NOMO-1 treated with DMSO at 0.1 percent for 48 hours (cell line): ENCODE measurements around the gene TAOK1.

Experiments
- DNase-seq: peaks from one replicate; lab custom pipeline; 2025; ENCODE audit not compliant: unreplicated experiment; lab: John Stamatoyannopoulos, UW

TAOK1 gene

DNA sequence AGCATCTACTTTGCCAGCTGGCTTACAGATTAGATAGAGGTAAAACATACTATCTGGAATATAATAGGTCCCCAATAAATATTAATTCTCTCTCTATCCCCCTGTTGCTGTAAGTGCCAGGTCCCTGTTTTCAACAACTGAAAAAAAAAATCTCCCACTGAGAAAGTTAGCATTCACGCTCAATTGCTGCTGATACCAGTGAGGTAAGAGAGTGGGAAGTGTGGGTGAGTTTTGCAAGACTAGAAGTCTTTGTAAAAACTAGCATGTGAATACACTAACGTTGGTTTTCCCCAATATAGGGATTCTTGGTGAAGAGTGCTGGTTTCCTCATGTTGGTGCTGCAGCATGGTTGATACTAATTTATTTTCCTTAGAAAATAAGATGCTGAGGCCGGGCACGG is 11.7 kb upstream of the TAOK1 start:
- no peak for DNase-seq

DNA sequence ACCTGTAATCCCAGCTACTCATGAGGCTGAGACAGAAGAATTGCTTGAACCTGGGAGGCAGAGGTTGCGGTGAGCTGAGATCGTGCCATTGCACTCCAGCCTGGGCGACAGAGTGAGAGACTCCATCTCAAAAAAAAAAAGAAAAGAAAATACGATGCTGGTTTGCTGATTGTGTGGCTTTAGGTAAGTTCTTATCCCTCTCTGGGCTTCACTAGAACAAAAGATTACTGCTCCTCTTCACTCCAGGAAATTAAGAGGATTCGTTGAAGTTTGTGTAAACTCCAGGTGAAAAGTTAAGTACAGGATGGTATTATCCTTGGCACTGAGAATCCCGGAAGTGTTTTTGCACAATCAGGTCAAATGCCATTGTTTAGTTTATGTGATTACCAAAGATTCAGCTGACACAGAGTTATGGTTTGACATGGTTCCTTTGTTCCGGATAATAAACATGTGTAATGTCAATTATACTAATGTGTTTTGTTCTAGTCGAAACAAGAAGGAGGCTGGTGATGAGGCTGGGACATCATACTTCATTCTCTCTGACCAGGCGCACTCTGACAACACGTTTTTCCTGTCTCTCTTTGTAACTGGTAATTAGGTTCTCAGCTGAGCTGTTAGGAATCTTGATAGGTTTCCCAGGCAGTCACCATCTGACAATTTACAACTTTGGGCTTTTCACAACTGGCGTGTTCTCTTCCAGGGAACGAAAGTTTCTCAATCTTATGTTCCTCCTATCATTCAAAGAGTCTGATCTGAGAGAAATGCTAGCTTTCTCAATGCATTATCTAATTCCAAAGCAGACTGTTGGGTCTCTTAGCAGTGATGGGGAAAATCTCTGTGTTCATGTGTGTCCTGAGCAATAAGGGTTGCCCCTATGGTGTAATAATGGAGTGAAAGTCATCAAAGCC is 10.8 kb upstream of the TAOK1 start:
- DNase-seq = peak; percentile 50

DNA sequence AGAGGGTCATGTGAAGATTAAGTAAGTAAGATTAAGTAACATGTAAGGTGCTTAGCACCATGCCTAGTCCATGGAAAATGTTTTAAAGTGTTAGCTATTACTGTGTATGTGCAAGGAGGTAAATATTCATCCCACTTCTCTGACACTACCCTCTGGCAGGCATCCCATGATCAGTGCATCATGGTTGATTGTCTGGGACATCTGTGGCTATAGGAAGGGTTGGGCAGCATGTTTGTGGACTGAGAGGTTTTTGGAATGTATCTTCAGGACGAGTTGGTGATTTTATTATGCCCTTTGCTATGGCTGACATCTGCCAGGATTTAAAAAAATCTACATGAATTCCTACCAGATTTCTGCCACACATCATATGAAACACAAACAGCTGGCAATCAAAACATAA is 6.5 kb upstream of the TAOK1 start:
- DNase-seq = no peak

DNA sequence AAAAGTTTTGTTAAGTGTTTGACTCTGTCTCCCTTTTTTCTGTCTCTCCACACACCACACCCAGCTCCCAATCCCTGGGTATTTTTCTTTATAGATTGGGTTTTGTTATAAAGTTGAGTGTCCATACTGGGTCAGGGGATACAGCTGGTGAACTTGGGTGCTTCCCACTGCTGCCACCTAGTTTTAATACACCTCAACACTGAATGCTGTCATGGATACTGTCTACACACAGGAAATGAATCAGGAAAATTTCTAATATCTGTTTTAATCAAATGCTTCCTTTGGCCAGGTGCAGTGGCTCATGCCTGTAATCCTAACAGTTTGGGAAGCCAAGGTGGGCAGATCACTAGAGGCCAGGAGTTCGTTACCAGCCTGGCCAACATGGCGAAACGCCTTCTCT is 5.3 kb upstream of the TAOK1 start:
- no peak for DNase-seq

DNA sequence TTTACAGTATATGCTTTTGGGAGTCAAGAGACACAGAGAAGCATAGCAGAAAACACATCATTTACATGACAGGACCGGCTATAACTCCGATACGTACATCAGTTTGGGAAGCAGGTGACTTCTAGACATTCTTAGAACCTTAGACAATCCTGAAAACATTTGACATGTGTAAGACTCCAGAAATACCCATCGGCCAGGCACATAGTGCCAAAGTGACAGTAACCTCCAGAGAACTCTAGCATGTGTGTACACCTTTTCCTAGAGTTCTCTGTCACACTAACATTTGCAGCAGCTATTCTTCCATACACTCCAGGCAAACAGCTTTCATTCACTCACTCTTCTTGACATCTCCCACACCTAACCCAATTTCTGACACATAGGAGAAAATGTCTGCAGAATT is 3.4 kb upstream of the TAOK1 start:
- no peak for DNase-seq

DNA sequence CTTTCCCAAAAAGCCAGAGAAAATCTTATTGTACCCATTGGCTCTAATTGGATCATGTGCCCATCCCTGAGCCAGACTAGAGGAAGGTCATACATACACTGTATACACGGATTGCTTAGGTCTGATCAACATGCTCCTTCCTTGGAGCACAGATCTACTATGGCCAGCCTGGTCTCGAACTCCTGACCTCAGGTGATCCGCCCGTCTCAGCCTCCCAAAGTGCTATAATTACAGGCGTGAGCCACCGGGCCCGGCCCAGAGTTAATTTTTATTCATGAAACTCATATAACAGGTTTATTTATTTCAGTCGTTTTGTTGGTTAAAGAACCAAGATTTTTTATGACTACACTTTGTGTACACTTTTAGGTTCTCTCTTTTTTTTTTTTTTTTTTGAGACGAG is 1.2 kb upstream of the TAOK1 start:
- DNase-seq = no peak

DNA sequence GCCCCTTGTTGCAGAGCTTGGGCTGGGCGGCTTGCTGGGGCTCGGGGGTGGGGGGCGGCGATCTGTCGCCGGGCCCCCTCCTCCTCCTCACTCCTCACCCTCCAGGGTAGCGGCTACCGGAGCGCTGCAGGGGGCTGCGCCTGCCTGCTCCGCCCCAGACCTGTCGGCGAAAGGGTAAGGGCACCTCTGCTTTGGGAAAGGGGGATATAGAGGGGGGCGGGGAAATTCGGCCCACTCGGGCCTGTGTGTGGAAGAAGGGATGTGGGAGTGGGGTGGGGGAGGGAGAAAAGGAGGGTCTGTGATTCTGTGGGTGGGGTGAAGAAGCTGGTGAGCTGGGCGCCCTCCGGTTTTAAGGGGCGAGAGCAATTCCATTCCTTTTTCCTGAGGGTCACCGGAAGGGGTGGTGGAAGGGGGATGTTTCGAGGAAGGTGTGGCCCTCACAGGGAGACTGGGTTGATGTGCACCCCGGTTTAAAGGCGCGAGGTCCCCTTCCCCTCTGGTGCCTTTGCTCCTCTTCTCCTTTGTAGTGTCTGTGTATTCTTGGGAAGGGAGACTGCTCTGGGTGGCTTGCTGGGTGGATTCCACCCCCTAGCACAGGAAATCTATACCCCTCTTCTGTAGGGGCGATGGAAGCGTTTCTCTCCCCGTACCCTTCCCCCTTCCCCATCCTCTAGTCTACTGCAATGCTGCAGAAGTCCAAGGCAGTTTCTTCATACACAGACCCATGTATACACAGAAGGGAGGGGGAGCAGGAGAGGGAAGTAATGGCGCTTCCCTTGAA is 878 bp downstream of the TAOK1 start:
- DNase-seq = peak; percentile 62

DNA sequence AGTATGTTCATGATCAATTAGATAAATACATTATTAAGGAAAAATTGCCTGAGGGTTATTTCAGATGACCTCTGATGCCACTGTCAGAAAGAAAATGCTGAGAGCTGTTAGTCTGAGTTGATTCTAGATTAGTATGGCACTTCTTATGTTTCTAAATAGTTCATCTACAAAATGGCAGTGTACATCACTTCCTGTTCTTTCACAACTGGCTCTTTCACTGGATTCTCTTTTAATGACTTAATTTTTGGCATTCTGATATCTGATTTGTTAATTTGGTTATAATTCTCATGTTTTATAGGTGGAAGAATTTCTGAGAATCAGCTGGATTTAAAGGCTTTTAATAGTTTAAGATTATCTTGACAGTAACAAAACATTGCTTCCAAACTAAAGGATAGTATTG is 3.3 kb downstream of the TAOK1 start:
- peak; percentile 53 for DNase-seq

DNA sequence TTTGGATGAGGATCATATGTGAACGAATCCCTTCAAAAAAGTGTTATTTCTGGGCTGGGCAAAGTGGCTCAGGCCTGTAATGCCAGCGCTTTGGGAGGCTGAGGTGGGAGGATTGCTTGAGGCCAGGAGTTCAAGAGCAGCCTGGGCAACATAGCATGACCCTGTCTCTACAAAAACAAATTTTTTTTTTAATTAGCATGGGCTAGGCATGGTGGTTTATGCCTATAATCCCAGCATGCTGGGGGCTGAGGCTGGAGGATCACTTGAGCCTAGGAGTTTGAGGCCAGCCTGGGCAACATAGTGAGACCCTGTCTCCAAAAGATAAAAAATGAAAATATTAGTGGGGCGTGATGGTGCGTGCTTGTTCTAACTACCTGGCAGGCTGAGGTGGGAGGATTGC is 4.6 kb downstream of the TAOK1 start:
- DNase-seq = no peak

DNA sequence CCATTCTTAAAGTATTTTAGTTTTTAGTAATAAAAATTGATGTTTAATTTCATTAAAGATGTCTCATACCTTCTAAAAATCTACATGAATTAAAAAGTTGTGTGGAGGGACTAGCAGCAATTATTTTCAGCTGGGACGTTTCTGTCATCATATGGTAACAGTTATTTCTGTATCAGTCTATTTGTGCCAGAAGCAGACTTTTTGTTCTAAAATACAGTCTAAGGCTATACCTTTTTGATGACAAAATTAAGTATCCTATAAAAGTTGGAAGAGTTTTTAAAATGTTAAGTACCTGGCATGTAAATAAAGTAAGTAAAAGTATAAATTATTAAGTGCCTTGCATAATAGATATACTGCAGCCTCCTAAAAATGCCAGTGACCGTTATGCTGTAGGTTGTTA is 5.9 kb downstream of the TAOK1 start:
- no peak for DNase-seq

DNA sequence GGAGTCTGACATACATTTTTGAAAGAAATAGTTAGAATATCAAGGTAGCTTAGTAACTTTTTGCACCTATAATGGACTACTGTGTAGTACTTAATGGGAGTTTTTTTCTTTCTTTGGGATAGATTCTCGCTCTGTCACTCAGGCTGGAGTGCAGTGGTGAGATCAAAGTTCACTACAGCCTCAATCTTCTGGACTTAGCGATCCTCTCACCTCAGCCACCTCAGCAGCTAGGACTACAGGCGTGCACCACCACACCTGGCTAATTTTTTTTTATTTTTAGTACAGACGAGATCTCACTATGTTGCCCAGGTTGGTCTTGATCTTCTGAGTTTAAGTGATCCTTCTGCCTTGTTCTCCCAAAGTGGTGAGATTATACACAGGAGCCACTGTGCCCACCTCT is 9.5 kb downstream of the TAOK1 start:
- no peak for DNase-seq

DNA sequence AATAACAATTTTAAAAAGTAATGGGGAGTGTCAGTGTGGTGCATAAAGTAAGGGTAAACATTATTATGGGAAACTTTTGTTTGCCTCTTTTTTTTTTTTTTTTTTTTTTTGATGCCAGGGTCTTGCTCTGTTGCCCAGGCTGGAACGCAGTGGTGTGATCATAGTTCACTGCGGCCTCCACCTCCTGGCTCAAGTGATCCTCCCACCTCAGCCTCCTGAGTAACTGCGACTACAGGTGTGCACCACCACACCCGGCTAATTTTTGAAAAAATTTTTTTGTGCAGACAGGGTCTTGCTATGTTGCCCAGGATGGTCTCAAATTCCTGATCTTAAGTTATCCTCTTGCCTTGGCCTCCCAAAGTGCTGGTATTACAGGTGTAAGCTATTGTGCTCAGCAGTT is 10.7 kb downstream of the TAOK1 start:
- no peak for DNase-seq

DNA sequence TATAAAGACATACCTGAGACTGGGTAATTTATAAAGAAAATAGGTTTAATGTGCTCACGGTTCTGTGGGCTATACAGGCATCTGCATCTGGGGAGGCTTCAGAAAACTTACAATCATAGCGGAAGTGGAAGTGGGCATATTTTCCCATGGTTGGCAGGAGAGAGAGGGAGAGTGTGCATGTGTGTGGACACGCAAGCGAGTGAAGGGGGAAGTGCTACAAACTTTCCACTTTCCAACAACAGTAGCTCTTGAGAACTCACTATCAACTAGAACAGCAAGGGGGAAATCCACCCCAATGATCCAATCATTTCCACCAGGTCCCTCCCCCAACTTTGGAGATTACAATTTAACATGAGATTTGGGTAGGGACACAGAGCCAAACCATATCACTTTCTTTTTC is 11.1 kb downstream of the TAOK1 start:
- peak; percentile 37 for DNase-seq

DNA sequence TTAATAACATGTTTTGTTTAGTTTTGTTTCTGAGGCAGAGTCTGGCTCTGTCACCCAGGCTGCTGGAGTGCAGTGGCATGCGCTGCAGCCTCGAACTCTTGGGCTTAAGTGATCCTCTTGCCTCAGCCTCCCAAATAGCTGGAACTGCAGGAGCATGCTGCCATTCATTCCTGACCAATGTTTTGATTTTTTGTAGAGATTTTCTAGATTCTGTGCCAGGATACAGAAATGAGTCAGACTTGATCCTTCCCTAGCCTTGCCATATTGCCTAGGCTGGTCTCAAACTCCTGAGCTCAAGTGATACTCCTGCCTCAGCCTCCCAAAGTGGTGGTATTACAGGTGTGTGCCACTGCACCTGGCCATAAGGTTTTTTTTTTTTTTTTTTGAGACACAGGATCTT is 17.7 kb downstream of the TAOK1 start:
- DNase-seq = no peak

DNA sequence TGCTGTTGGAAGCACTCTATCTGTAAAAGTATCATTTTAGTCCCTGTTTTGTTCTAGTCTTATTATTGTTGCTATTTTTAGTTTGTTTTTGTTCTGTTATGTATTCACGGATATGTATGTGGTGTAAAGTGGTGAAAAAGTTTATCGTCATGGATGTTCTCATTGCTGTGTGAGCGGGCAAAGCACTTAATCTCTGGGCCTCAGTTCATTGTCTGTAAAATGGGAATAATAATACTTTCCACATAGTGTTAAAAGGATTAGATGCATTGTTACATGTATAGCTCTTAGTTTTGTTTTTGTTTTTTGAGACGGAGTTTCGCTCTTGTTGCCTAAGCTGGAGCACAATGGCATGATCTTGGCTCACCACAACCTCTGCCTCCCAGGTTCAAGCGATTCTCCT is 19.8 kb downstream of the TAOK1 start:
- no peak for DNase-seq

DNA sequence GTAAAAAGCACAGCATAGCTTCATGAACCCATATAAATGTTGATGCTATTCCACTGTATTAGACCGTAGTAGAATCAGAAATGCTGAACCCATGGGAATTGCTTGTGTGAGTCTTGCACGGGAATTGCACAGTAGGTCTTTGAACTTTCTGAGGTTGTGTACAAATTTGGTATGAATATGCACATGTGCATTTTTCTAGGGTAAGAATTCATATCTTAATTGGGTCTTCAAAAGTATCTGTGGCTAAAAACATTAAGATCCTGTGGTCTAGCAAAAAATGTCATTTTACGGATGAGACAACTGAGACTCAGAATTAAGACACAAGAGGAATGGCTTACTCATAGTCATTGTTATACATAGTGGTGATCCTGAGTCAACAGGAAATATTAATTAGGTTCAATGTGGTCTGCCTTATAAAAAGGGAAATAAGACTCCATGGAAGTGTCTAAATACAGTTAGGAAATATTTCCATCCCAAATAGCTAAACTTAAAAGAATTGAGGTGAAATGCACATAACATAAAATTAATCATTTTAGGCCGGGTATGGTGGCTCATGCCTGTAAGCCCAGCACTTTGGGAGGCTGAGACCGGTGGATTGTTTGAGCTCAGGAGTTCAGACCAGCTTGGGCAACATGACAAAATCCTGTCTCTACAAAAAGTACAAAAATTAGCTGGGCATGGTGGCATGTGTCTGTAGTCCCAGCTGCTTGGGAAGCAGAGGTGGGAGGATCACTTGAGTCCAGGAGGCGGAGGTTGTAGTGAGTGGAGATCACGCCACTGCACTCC is 22.8 kb downstream of the TAOK1 start:
- peak; percentile 55 for DNase-seq

DNA sequence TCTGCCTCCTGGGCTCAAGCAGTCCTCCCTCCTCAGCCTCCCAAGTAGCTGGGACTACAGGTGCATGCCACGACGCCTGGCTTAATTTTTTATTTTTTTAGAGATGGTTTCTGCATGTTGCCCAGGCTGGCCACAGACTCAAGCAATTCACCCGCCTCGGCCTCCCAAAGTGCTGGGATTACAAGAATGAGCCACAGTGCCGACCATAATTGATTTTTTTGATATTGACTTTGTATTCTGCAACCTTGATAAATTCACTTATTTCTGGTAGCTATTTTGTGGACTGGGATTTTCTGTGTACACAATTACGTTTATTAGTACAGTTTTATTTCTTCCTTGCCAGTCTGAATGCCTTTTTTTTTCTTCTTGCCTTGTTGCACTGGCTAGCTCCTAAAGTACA is 30.0 kb downstream of the TAOK1 start:
- no peak for DNase-seq

DNA sequence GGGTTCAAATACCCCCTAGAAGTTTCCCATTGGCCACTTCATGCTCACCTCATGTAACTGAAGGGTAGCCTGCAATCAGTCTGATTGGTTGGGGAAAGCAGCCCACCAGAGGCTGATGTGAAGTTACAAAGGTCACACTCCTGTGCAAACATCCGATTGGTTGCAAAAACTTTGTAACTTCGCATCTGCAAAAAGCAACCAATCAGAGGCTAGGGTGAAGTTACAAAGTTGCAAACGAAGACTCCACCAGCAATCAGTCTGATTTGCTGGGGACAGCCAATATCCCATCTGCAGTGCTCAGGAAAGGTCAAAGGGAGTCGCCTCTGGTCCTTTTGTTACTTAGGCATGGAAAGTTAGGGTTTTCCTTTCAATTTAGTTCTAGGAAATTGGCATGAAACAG is 40.1 kb downstream of the TAOK1 start:
- DNase-seq = no peak

DNA sequence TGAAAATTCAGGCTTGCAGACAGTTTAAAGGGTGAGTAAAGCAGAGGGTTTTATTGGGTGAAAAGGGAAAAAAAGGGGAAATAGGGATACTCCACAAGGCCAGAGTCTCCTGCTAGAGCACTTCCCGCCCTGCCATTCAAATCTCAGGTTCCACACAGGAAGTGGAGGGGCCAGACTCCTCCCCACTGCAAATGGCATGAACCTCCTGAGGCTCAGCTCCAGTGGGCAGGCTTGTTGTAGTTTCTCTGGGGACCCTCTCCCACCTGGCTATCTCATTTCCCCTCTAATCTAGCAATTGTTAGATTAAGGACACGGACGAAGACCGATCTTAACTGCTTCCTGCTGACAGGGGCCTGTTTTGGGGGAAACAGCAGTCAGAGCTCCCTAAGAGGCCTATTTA is 43.4 kb downstream of the TAOK1 start:
- no peak for DNase-seq

DNA sequence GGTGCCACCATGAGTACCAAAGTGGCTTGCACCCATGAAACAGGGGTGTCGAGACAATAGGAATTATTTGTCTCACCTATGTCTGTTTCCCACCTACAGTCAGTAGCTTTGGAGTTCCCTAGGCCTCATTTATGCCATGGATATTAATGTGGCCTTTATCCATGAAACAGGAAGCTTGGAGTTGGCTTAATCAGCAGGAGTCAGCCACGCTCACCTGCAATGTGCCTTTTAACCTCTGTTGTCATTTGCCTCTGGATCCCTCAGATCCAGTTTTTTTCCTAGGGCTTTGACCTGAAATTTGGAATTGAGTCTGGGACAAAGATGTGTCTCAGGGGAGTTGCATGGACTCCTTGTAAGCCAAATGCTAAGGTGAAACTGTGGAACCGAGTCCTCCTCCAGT is 44.4 kb downstream of the TAOK1 start:
- DNase-seq = no peak

DNA sequence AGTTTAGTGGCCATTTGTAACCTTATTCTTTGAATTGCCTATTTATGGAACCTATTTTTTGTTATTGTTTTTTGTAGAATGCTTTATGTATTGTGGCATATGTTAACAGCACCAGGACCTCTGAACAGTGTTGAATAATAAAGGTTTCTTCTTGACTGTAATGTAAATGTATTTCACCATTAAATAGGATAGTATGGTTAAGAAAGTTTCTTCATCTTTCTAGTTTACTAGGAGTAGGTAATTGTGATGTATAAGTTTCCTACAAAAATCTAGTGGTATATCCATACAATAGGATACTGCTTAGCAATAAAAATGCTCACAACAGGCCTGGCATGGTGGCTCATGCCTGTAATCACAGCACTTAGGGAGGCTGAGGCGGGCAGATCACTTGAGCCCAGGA is 52.3 kb downstream of the TAOK1 start:
- no peak for DNase-seq
